Activated CD8-positive, alpha-beta memory T cell treated with anti-CD3 and anti-CD28 coated beads for 48 hours (primary cell): ENCODE results near the gene BRD1.
"Not testable (repeated sequence)": the region's sequence is repeated elsewhere in the genome, so short reads cannot be mapped to it uniquely, and the experiment has no call there.

Source experiments
- DNase-seq, 3 experiments: peaks; one replicate each; pipeline ENCODE4 v3.0.0-alpha.2; 2020; ENCODE audit warnings: low read depth in 2 of 3, low spot score in 2 of 3

BRD1 gene

GRCh38 chr22:49827271-49827852 is 311 bp downstream of the BRD1 start:
- no peak for DNase-seq

GRCh38 chr22:49826603-49827270 is 936 bp downstream of the BRD1 start:
- no peak for DNase-seq

- DNase-seq: peak; percentile 45 to 51 (median 46)
Observed at GRCh38 chr22:49825944-49826602, 1.6 kb downstream of the BRD1 start.

- DNase-seq: no peak
Observed at GRCh38 chr22:49825436-49825835, 2.2 kb downstream of the BRD1 start.

- no peak for DNase-seq
Observed at GRCh38 chr22:49824936-49825335, 2.7 kb downstream of the BRD1 start.

GRCh38 chr22:49824185-49824925 is 3.3 kb downstream of the BRD1 start:
- DNase-seq: no peak

GRCh38 chr22:49823289-49824045 is 4.2 kb downstream of the BRD1 start:
- no peak for DNase-seq

- DNase-seq: not testable (repeated sequence)
Observed at GRCh38 chr22:49821741-49822140, 5.9 kb downstream of the BRD1 start.

GRCh38 chr22:49820984-49821383 is 6.7 kb downstream of the BRD1 start:
- DNase-seq: no peak

- DNase-seq: no peak
Observed at GRCh38 chr22:49817359-49817758, 10.3 kb downstream of the BRD1 start.

GRCh38 chr22:49815641-49816091 is 12.0 kb downstream of the BRD1 start:
- DNase-seq: no peak

GRCh38 chr22:49814856-49815255 is 12.8 kb downstream of the BRD1 start:
- no peak for DNase-seq

GRCh38 chr22:49814164-49814686 is 13.4 kb downstream of the BRD1 start:
- DNase-seq: no peak

- DNase-seq: no peak
Observed at GRCh38 chr22:49812838-49813237, 14.8 kb downstream of the BRD1 start.

- no peak for DNase-seq
Observed at GRCh38 chr22:49811020-49811791, 16.5 kb downstream of the BRD1 start.

- DNase-seq: no peak
Observed at GRCh38 chr22:49810363-49811019, 17.2 kb downstream of the BRD1 start.

GRCh38 chr22:49807780-49808708 is 19.6 kb downstream of the BRD1 start:
- DNase-seq: no peak

GRCh38 chr22:49807129-49807528 is 20.5 kb downstream of the BRD1 start:
- DNase-seq: no peak
